GM12801 (cell line): ENCODE results near the gene NFKBIB.

Experiments
- TF ChIP-seq, protein P1 (sequence below): IDR thresholded peaks from one replicate; pipeline ENCODE4 v1.5.1; 2011; ENCODE audit warnings: control low read depth; ENCODE audit not compliant: insufficient read length; ENCODE audit errors: extremely low read depth

Gene NFKBIB

DNA sequence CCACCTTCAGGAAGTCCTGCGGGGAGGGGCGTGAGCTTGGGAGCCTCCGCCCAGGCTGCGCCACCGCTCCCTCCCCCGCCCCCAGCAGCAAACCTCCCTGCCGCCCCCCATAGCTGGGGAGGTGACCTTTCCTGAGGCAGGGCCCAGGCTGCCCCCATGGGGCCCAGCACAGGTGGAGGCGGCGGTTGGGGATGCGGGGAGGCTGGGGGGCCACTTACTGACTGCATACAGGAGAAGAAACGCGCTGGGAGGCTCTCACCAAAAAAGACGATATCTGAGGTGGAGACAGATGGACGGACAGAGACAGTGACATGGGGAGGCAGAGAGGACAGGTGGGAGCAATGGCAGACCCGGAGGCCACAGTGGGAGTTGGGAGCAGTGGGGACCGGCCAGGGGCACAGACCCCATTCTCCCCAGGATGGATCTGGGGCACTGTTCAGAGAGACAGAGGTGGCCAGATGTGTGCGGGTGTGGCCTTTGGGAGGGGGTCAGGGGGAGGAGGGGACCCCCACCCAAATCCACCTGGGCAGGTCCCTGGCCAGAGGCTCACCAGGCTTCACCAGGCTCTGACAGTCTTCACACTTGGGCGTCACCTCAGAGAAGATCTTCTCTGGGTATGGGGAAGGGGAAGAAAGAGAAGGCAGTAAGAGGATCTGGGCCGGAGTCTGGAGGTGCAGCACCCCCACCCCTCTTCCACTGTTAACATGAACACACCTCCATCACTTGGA is 18.7 kb upstream of the NFKBIB start:
- TF ChIP-seq, protein P1, sequence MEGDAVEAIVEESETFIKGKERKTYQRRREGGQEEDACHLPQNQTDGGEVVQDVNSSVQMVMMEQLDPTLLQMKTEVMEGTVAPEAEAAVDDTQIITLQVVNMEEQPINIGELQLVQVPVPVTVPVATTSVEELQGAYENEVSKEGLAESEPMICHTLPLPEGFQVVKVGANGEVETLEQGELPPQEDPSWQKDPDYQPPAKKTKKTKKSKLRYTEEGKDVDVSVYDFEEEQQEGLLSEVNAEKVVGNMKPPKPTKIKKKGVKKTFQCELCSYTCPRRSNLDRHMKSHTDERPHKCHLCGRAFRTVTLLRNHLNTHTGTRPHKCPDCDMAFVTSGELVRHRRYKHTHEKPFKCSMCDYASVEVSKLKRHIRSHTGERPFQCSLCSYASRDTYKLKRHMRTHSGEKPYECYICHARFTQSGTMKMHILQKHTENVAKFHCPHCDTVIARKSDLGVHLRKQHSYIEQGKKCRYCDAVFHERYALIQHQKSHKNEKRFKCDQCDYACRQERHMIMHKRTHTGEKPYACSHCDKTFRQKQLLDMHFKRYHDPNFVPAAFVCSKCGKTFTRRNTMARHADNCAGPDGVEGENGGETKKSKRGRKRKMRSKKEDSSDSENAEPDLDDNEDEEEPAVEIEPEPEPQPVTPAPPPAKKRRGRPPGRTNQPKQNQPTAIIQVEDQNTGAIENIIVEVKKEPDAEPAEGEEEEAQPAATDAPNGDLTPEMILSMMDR: no peak

DNA sequence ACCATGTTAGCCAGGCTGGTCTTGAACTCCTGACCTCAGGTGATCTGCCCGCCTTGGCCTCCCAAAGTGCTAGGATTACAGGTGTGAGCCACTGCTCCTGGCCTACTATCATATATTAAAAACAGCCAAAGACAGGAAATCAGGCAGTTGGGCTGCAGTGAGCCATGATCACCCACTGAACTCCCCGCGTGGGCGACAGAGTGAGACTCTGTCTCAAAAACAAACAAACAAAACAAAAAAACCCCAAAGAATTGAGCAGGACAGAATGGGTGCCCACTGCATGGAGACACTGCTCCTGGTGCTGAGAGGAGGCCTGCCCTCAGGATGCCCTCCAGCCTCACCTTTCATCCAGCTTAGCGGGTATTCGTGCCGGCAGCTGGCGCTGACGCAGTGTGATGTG is 16.5 kb upstream of the NFKBIB start:
- TF ChIP-seq, protein P1: no peak

DNA sequence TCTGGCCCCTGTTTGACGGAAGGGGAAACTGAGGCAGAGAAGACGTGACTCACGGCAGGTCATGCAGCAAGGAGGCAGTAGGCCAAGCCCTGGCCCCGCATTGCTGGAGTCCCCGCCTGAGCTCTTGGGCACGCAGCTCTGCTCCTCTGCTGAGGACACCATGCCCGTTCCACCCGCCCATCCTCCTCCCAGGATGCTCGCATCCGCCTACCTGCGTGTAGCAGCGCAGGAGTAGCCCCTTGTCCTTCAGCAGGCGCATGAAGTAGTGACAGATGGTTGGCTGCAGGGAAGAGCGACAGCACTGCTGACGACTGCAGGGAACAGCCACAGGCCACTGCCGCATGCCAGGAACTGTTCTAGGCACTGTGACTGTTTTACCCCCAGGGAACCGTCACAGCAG is 10.9 kb upstream of the NFKBIB start:
- TF ChIP-seq, protein P1: no peak

DNA sequence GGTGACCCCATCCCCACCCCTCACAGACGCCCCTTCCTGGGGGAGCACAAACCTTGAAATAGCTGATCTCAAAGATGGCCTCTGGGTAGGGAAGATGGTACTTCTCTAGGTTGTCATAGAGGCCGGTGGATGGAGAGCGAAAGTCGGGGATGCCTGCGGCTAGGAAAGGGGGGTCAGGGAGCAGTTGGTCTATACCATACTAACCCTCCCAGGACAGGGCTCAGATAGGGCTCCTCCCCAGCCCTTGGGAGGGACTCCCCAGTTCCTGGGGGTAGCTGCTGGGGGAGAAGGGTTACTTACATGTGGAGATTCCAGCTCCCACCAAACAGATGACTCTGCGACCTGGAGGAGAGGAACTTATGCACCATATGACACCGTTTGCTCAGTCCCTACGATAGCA is 10.0 kb upstream of the NFKBIB start:
- TF ChIP-seq, protein P1: no peak

DNA sequence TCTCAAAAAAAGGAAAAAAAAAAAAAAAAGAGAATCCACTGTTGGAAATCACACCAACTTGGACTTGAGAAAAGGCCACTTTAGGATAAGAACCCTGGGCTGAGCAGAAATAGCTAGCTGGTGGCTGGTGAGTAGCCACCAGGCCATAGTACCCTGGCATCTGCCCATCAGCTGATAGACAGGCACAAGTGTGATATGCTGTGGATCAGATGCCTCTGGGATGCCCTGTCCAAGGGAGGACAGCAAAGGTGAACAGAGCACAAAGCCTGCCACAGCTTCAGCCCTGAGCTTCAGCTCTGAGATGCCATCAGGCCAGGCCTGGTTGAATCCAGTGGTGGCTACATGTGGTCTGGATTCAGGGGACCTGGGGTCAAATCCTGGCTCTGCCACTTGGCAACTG is 9.1 kb upstream of the NFKBIB start:
- TF ChIP-seq, protein P1: no peak

DNA sequence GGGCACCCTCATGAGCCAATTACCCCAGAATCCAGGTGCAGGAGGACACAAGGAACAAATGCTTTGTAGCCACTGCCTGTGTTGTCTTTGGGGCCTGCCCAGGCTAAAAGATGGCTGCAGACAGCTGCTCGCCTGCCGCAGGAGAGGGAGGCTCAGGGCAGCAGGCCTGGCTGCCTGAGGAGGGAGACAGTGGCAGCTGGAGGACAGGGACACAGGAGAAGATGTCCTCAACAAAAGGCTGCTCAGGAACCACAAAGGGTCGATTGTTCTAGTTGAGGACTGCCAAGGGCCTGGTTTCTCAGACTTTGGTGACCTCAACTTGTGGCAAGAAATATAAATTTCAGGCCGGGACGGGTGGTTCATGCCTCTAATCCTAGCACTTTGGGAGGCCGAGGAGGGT is 8.0 kb upstream of the NFKBIB start:
- TF ChIP-seq, protein P1: no peak

DNA sequence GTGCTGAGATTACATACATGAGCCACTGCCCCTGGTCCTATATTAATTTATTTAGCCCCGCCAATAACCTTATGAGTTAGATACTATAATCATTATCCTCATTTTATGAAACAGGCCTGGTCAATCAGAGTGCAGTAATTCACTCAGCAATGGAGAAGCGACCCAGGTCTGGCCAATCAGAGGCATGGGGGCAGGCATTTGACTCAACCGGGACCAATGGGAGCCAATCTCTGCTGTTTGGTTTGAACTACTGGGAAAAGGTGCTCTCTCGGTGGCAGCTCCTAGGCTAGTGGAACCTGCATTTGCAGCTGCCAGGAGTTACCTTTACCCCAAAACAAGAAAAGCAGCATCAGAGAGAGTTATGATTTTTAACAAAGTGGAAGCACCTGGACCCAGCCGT is 6.9 kb upstream of the NFKBIB start:
- TF ChIP-seq, protein P1: no peak
